ENCODE data around the gene VWC2.

- no peak for TF ChIP-seq EZH2 (IDR thresholded peaks at IDR 0.05; ENCODE audit: low read length, missing control alignments)
- no peak for TF ChIP-seq CTCF (conservative IDR thresholded peaks at IDR 0.05 in 1 of 2, IDR thresholded peaks at IDR 0.05 in 1 of 2; ENCODE audit: low read depth in 1 of 2, low read length in 2 of 2)
Observed at GRCh38 chr7:49803812-49804211, 30.4 kb downstream of the VWC2 start.
